RPMI7951 (cell line): Measurements from ENCODE around the gene AGPAT4. TPM values are rescaled to one million over a fixed set of nuclear protein-coding genes. Genes with fewer than 3 reads are reported as not detected.
A peak's percentile ranks its signal among the peaks of the same experiment; 100 is the strongest.
"Not testable (repeated sequence)": the region's sequence is repeated elsewhere in the genome, so short reads cannot be mapped to it uniquely, and the experiment has no call there.

ENCODE experiments used
- DNase-seq: peaks from one replicate; pipeline ENCODE4 v3.0.0-alpha.2; 2012; ENCODE audit warnings: low read depth
- total RNA-seq: library from RNA; depleted of rRNA; stranded (reverse); fragments of >200 nt; shearing (Covaris generic); gene quantifications from 2 replicates; pipeline ENCODE4 v1.2.3, GENCODE V29; 2014

AGPAT4 gene
- total RNA-seq, 1 experiment from 2014 or later = 16.2 TPM

DNA sequence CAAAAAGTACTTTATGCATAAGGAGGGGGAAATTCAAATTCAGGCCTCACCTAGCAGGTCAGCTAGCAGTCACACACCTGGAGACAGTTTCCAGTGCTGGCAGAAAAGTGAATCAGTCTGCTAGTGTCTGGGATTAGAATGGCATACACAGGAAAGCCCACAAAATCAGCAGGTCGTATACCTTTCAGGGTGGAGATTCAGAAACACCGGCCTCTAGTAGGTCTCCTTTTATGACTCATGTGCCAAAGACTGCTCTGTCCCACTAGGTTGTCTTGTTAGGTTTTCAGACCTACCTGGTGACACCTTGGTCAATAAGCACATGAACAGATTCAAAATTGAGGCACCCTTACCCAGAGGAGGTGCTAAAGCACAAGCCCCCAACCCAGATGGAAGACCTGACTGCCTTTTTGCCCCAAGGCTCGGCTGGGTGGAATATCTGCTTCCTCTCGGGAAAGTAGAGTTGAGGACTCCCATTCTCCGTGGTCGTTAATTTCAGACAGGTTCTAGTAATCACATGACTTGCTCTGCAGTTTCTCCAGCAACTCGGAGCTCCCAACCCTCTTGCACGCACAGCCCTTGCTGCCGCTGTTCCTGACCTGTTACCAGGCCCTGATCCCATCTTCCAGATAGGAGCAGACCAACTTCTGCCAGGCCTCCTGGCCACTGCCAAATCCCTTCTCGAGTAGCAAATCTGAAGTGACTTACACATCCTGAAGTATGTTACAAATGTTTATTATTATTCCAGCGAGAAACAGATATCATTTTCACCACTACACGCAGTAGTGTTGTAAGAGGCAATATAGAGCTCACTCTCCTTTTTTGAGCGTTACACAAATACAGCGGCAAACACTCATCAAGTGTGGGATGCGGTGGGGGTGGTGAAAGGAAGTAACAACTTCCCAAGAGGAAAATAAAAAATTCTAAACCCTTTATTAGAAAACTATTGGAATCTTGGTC lies 46.6 kb downstream of the AGPAT4 start:
- DNase-seq = no peak

DNA sequence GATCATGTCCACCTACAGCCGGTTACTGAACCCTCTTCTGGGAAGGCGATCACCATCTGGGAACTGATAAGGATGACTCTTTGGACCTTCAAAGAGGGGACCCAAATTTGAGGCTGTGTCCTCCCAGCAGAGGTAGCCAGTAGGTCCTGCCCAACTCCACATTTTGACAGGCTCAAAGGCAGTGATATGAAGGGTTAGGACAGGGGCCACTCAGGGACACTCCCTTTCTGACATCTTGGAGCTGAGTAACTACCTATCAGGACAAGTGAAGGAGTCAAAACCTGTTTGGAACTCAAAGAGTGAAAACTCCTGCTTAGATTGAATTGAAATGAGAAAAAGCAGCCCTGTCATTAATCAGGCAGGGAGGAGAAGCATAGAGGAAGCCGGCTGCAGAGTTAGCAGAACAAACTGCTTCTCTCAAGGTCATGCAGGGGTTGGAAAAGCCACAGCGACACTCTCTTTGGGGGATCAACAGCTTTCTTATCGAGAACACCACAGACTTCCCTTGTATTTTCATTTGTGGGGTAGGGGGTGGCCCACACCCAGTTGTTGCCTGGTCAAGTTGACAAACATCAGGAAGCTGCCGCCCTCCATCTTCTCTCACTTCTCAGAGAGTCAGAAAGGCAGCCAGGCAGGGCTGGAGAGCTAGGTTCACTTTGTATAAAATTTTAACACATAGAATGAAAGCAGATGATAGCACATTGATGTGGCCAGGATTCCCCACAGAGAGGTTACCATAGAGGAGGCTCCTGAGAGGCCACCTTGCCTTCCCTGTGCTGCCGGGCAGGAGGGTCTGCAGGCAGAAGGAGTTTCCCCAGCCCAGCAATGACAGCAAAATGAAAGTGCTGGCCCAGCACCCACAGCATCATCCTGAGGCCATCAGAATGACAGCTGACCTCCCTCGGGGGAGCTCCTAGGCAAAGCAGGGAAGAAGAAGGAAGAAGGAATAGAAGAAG lies 47.6 kb downstream of the AGPAT4 start:
- no peak for DNase-seq

DNA sequence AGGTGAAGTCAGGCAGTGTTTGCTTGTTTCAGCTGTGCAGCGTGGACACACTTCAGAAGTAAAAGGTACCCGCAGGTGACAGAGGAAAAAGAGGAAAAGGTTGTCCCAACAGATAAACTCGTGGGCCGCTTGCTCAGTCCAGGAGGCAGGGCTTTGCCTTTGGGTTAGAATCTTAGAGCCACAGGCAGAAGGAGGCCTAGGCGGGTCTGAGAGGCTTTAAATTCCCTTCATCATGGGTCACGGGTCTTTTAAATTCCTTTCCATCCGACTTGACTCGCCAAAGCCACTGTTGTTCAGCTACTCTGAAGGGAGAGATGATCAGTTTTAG lies 48.2 kb downstream of the AGPAT4 start:
- DNase-seq = no peak

DNA sequence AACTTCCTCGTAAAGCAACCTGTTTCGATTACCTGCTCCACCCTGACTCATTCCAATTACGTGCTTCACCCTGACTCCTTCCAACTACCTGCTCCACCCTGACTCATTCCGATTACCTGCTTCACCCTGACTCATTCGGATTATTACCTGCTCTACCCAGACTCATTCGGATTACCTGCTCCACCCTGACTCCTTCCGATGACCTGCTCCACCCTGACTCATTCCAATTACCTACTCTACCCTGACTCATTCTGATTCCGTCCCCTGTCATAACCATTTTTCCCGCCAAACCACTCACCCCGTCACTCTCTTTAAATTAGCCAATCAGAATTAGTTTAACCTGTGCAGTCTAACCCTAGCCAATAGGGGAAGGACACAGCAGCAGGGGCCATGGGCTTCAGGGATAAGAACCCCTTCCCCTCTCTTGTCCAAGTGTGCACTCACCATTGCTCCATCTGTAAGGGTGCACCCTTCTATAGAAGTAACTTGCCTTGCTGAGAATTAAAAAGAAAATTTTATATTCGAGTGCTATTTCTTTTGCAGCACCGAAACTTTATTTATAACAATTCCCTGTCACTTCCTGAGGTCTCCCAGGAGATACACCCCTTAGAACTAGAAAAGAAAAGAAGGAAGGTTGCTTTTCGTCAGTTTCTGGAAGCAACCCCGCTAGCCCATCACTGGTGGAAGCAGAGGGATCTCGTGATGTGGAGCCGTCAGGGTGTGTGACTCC lies 48.7 kb downstream of the AGPAT4 start:
- DNase-seq = not testable (repeated sequence)

DNA sequence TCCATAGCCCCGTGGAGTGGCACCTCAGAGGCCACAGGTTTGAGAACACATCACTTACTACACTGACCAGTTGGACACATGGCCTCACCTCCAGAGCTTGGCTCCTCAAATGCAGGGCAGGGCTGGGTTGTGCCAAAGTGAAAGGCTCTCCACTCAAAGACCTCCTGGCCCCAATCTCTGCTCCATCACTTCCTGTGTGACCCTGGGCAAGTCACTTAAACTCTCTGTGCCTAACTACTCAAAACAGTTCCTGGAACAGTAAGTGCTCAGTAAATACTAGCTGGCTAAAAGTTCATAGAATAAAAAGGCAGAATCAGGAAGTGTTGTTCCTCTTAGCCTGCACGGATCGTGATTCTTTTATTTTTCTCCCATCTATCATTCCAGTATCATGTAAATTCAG lies 50.2 kb downstream of the AGPAT4 start:
- DNase-seq = no peak

DNA sequence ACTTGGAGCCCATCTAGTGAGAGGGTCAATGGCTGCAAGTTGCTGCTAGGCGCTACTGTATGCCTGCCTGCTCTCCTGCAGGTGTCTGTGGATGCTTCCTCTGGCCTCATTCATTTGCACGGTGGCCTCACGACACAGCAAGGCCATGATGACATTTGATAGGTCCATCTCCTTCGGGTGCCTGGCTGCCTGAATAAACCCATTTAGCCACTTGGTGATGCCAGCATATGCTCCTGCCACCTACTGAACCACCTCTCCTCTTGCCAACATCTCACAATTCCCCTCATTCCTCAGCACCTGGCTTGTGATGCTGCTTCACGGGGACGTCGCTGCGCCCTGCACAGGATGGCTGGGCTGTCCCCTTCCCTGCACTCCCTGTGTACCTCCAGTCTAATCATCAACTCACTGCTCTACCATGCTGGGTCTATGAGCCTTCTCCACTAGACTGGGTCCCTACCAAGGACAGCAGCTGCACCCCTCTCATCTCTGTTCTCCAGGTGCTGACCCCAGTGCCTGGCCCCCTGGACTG lies 51.1 kb downstream of the AGPAT4 start:
- no peak for DNase-seq

DNA sequence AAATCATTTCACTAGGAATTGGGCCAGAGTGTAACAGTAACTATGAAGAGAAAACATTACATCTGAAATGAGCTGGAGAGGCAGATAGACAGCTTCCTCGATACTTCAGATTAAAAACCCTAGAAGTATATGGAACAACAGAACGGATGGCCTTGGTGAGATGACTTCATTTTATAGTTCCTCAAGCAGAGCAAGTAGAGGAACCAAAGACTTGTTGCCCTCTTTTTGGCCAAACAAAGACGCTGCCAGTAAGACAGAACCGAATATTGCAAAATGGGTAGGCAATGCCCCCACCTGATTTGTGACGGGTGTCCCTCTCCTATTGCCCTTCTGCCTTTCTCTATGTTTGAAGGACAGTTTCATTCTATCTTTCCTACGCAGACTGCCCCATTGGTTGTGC lies 53.5 kb downstream of the AGPAT4 start:
- DNase-seq = no peak

DNA sequence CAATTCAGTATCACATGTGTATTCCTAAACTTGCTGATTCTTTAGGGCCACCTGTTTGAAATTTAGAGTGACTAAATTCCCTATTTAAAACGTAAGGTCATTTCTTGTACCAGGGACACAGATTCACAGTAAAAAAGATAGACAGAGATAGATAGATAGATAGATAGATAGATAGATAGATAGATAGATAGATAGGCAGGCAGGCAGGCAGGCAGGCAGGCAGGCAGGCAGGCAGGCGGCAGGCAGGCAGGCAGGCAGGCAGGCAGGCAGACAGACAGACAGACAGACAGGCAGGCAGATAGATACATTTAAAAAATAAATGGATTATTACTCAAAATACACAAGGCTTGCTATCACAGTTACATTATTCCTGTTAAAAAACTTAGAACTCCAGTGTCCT lies 54.2 kb downstream of the AGPAT4 start:
- no peak for DNase-seq

DNA sequence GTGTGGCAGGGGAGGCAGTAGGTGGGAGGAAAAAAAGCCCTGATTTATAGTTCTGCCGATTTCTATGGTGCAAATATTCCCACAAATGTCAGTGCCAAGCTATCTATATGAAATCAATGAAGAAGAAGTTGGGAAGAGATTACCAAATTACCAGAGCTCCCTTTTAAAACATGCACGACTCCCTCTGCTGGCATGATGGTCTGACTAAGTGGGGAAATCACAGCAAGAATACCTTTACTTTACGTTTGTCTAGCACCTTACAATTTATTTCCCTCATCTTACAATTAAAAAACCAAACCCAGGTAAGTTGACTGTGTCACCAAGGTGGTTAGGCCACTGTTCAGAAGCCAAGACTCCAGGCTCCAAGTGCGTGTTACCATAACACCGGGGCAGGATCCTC lies 55.6 kb downstream of the AGPAT4 start:
- DNase-seq = no peak

DNA sequence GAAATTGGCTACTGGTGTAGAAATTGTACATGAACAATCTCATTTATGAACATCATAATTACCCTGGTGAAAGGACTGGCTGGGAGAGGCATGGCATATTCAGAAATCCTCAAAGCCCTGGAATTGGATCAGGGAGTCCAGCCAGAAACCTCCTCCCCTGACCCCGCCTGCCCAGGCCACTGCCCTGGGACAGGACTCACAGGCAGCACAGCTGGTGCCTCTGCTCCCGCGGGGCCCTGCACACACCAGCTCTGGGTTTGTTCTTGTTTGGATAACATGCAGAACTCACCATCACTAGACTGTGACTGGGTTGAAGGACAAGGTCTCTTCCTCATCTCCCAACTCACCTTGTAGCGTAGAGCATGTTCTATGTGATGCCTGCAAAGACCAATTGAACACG lies 56.2 kb downstream of the AGPAT4 start:
- DNase-seq = no peak

DNA sequence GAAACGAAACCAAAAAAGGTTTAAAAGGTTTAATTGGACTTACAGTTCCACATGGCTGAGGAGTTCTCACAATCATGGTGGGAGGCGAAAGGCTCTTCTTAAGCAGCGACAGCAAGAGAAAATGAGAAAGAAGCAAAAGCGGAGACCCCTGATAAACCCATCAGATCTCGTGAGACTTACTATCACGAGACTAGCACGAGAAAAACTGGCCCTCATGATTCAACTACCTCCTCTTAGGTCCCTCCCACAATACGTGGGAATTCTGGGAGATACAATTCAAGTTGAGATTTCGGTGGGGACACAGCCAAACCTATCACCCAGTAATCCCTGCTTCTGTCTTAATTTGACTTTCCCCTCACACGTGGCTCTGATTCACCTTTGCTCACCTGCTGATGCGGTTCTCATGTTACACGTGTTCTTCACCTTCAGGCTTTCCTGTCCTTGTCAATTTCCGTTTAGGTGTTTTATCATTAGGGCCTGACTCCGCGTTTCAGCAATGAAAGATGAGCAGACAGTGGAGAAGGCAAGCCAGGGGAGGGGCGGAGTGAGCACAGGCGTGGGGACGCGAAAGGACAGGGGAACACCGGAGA lies 57.1 kb downstream of the AGPAT4 start:
- DNase-seq = peak; percentile 41

DNA sequence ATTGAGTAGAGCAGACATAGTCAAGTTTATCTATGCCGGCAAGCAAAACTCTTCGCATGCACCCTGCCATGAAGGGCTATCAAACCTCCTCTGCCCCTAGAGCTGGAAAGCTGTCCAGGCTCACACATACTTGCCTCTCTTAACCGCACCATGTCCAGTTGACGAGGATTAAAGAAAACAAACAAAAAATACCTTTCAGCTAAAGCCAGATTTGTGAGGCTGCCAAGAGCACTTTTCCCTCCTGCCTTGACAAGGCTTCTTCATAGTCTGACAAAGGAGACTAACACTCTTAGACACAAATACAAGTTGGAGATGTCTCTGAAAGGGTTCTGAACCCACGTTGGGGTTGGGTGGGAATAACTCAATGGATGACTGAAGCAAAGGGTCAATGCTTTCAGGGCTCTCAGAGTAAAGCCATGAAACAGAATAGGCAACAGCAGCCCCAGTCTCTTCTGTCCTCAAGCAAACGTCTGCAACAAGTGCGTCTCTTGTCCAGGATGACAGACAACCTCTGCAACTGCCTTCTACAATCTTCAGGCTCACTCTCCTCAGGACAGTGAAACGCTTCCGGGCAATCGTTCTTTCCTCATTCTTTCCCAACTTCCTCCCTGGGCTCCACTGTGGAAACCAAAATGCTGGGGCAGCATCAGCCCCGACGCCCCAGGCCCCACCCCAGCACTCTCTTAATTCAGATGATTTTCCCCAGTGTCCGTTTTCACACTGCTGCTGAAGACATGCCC lies 57.8 kb downstream of the AGPAT4 start:
- peak; percentile 49 for DNase-seq

DNA sequence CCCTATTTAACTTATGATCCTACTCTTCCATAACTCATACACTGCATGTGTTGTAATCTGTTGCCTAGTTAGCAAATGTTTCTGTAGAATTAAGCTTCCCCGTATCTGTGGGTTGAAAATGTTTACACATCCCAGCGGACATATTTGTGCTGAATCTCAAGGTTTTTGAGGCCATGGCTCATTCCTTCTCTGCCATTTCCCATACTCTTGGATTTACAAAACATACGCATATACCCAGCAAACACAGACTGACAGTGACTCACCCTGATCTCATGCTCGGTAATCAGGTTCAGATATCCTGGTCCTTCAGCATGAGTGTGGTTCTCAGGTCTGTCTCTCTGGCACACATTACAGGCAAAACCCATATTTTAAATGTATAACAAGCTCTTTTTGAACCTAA lies 58.7 kb downstream of the AGPAT4 start:
- DNase-seq = peak; percentile 88

DNA sequence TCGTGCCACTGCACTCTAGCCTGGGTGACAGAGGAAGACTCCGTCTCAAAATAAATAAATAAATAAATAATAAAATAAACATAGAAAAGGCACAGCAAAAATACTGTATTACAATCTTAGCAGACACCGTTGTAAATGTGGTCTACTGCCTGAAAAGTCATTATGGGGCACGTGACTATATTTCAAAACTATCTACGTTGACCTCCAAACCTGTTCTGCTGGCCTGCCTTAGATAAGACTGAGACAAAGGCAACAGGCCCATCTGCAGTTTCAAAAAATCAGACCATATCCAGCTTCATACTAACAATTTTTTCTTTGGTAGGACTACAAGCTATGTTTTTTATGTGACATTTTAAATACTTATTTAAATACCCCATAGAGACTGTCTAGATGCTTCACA lies 59.1 kb downstream of the AGPAT4 start:
- DNase-seq = no peak

DNA sequence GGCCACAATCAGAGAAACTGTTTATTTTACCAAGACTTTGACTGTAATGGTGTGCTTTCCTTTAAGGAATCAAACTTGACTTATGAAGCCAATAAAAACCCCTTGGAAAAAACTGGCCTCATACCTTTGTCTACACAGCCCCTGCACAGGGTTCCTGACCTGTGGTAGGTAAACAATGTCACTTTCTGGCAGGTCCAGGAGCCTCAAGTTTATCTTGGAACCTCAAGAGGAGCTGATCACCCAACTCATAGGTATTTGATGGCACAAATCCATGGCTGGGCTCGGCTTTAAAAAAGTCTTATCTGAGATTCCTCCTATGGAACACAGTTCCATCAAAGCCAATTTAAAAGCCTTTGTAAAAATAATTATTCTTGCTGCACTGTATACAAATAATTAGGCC lies 61.0 kb downstream of the AGPAT4 start:
- no peak for DNase-seq

DNA sequence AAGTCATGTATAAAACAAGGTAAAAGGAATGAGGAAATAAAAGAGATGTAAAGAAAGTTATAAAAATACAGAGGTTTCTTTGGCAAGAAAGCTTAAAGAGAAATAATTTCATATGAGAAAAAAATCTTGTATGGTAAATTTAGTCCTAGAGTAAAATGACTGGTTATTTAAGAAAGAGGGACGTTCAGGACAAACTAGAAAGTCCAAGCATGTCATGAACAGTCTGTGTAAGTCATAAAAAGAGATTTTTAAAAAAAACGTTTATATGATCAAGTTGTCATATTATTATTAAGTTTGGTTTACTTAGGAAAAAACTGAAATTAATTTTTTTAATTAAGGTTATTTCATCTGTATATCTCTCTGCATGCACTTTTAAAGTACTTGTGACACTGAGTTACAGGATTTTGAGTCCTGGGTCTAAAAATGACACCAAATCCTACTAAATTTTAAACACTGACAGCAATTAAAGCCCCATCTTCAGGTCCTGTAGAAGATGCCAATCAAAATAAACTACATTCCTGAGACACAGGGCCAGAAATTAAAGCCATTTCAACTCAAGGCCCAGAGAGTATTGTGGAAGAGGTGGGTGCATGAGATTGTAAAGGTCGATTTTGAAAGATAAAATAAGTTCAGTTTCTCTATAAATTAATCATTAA lies 62.4 kb downstream of the AGPAT4 start:
- no peak for DNase-seq

DNA sequence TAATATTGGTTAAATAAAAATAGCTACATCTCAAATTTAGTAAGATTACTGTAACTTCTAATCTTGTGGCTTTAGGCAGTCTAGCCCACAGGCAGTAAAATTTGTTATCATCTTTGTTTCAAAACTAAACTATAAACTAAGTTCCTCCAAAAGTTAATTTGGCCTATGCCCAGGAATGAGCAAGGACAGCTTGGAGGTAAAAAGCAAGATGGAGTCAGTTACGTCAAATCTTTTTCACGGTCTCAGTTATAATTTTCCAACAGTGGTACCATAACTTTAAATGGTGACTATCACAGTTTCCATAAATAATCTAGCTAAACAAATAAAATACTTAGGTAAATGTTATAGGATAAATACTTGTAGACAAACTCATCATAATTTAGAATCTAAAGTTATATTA lies 63.0 kb downstream of the AGPAT4 start:
- DNase-seq = no peak

DNA sequence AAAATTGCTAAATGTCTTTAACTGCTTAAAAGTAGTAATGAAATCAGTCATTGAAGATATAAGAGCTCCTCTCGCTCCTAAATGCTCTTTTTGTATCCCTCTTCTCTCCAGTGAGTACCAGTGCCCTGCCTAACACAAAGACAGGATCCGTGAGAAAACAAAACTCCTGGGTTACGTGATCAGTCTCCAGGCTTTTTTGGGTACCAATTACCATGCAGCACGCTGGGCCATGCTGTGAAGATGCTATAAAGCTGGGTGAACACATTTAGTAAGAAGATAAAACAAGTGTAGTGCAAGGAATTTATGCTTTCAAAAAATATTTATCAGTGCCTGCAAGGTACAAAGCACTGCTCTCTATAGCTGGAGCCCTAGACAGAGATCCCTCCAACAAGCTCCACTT lies 66.7 kb downstream of the AGPAT4 start:
- no peak for DNase-seq

DNA sequence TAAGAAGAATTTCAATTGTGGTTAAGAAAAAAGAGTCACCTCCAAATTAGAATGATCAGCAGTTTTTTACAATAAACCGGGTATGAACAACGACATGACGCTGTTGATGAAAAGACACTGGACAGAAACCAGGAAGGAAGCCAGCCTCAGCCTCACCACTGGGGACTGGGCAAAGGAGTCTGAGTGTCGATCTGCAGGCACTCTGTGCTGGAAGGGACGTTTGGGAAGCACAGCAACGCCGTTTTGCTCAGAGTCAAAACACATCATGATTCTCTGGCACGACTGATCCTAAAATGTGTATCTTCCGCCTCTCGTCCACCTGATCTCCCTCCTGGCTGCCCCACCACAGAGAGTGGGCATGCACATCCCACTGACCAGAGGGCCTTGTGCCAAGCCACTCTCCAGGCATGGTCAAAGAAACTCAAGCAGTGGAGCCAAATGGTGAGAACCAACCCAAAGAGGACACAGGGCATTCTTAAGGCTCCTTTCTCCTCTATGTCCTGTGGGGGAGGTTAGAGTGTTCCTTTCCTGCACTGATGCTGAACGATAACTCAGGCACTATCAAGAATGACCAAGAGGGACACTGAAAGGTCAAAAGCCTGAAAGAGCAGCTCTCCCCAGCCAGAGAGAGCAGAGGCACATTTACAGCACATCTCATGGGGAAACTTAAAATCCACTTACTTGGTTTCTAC lies 68.8 kb downstream of the AGPAT4 start:
- DNase-seq = peak; percentile 61
